ENCODE measurements around the gene STK16. TPM values are rescaled to one million over a fixed set of nuclear protein-coding genes. Genes with fewer than 3 reads are reported as not detected.

Gene STK16
- total and polyA plus RNA-seq, 4 donors = 19.7 to 37.2 (median 24.7) TPM

- 92% methylated on average over 17 of the region's 17 CpGs for WGBS, 2 donors
- Histone ChIP-seq H3K27me3 (ENCODE audit: control insufficient read depth in 1 of 2, insufficient read depth in 2 of 2, low read length in 1 of 2) (no peaks in the 10 kb centered on the region), H3K9me3 (ENCODE audit: control insufficient read depth, low read length) (no peaks in the 10 kb centered on the region), H3K4me3 (ENCODE audit: low read length in 2 of 2) (no peak overlapping the region), H3K36me3 (ENCODE audit: control insufficient read depth in 1 of 2, insufficient read depth in 2 of 2, low read length in 1 of 2) (no peaks in the 10 kb centered on the region), H3K4me1 (ENCODE audit: control insufficient read depth in 1 of 2, insufficient read depth in 2 of 2, low read length in 2 of 2) (no peaks in the 10 kb centered on the region), H3K27ac (ENCODE audit: low read depth in 1 of 2, low read length in 2 of 2) (peak overlapping the region in 1 of 2 donors; percentile 39)
- DNase-seq (no peak), ATAC-seq (ENCODE audit: low FRiP score) (no peak)
- intact Hi-C loops (cut with DNase I) = loop anchor here in 1 of 2 donors (5.0 kb wide), 1 partner anchor 44 kb away; no protein-coding TSS in a partner anchor
Measured at GRCh38 chr2:219247678-219248642, 2.7 kb downstream of the STK16 start.

GRCh38 chr2:219248845-219249202 lies 3.5 kb downstream of the STK16 start:
- Histone ChIP-seq H3K27ac (ENCODE audit: low read depth in 1 of 2, low read length in 2 of 2) (peak overlapping the region; percentile 67 to 89), H3K27me3 (ENCODE audit: control insufficient read depth in 1 of 2, insufficient read depth in 2 of 2, low read length in 1 of 2) (no peaks in the 10 kb centered on the region), H3K4me3 (ENCODE audit: low read length in 2 of 2) (no peak overlapping the region), H3K36me3 (ENCODE audit: control insufficient read depth in 1 of 2, insufficient read depth in 2 of 2, low read length in 1 of 2) (no peaks in the 10 kb centered on the region), H3K4me1 (ENCODE audit: control insufficient read depth in 1 of 2, insufficient read depth in 2 of 2, low read length in 2 of 2) (no peaks in the 10 kb centered on the region), H3K9me3 (ENCODE audit: control insufficient read depth, low read length) (no peaks in the 10 kb centered on the region)
- DNase-seq (no peak), ATAC-seq (ENCODE audit: low FRiP score) (no peak)
- WGBS, 2 donors = 37 to 44% methylated on average over 2 of the region's 2 CpGs
- intact Hi-C loops (cut with DNase I) = loop anchor here in 1 of 2 donors (5.0 kb wide), 1 partner anchor 43 kb away; no protein-coding TSS in a partner anchor

- intact Hi-C loops (cut with DNase I) = loop anchor here in 1 of 2 donors (5.0 kb wide), 1 partner anchor 43 kb away; no protein-coding TSS in a partner anchor
- H3K4me3 ChIP-seq (ENCODE audit: low read length in 2 of 2) = no peak overlapping the region
- peak; percentile 47 for ATAC-seq (ENCODE audit: low FRiP score)
- H3K36me3 ChIP-seq (ENCODE audit: control insufficient read depth in 1 of 2, insufficient read depth in 2 of 2, low read length in 1 of 2) = no peaks in the 10 kb centered on the region
- no peaks in the 10 kb centered on the region for H3K9me3 ChIP-seq (ENCODE audit: control insufficient read depth, low read length)
- peak overlapping the region; percentile 67 to 89 for H3K27ac ChIP-seq (ENCODE audit: low read depth in 1 of 2, low read length in 2 of 2)
- DNase-seq = peak; percentile 87 to 89
- H3K4me1 ChIP-seq (ENCODE audit: control insufficient read depth in 1 of 2, insufficient read depth in 2 of 2, low read length in 2 of 2) = no peaks in the 10 kb centered on the region
- no peaks in the 10 kb centered on the region for H3K27me3 ChIP-seq (ENCODE audit: control insufficient read depth in 1 of 2, insufficient read depth in 2 of 2, low read length in 1 of 2)
- 2% methylated on average over 7 of the region's 7 CpGs for WGBS, 2 donors
Measured at GRCh38 chr2:219249203-219249980, 4.1 kb downstream of the STK16 start.

- Histone ChIP-seq H3K9me3 (ENCODE audit: control insufficient read depth, low read length) (no peaks in the 10 kb centered on the region), H3K27ac (ENCODE audit: low read depth in 1 of 2, low read length in 2 of 2) (peak overlapping the region in 1 of 2 donors; percentile 89), H3K27me3 (ENCODE audit: control insufficient read depth in 1 of 2, insufficient read depth in 2 of 2, low read length in 1 of 2) (no peaks in the 10 kb centered on the region), H3K4me1 (ENCODE audit: control insufficient read depth in 1 of 2, insufficient read depth in 2 of 2, low read length in 2 of 2) (no peaks in the 10 kb centered on the region), H3K4me3 (ENCODE audit: low read length in 2 of 2) (no peak overlapping the region), H3K36me3 (ENCODE audit: control insufficient read depth in 1 of 2, insufficient read depth in 2 of 2, low read length in 1 of 2) (no peaks in the 10 kb centered on the region)
- intact Hi-C loops (cut with DNase I) = no loop called here
- ATAC-seq (ENCODE audit: low FRiP score) (no peak), DNase-seq (no peak)
- WGBS, 2 donors = 75 to 77% methylated on average over 22 of the region's 22 CpGs
Measured at GRCh38 chr2:219250049-219250781, 4.9 kb downstream of the STK16 start.

- intact Hi-C loops (cut with DNase I) = loop anchor here in 1 of 2 donors (2.0 kb wide), 3 partner anchors 27 to 43 kb away; partner anchors contain the start of genes ABCB6 and DNAJB2
- 38 to 50% methylated on average over 6 of the region's 6 CpGs for WGBS, 2 donors
- no peaks in the 10 kb centered on the region for H3K9me3 ChIP-seq (ENCODE audit: control insufficient read depth, low read length)
- no peaks in the 10 kb centered on the region for H3K36me3 ChIP-seq (ENCODE audit: control insufficient read depth in 1 of 2, insufficient read depth in 2 of 2, low read length in 1 of 2)
- H3K27ac ChIP-seq (ENCODE audit: low read depth in 1 of 2, low read length in 2 of 2) = peak overlapping the region in 1 of 2 donors; percentile 62
- H3K4me3 ChIP-seq (ENCODE audit: low read length in 2 of 2) = no peak overlapping the region
- H3K4me1 ChIP-seq (ENCODE audit: control insufficient read depth in 1 of 2, insufficient read depth in 2 of 2, low read length in 2 of 2) = no peaks in the 10 kb centered on the region
- no peak for DNase-seq
- no peaks in the 10 kb centered on the region for H3K27me3 ChIP-seq (ENCODE audit: control insufficient read depth in 1 of 2, insufficient read depth in 2 of 2, low read length in 1 of 2)
- ATAC-seq (ENCODE audit: low FRiP score) = no peak
Measured at GRCh38 chr2:219251656-219252055, 6.4 kb downstream of the STK16 start.

GRCh38 chr2:219252084-219252483 lies 6.8 kb downstream of the STK16 start:
- Histone ChIP-seq H3K9me3 (ENCODE audit: control insufficient read depth, low read length) (no peaks in the 10 kb centered on the region), H3K4me3 (ENCODE audit: low read length in 2 of 2) (peak overlapping the region in 1 of 2 donors; percentile 75), H3K27ac (ENCODE audit: low read depth in 1 of 2, low read length in 2 of 2) (peak overlapping the region in 1 of 2 donors; percentile 62), H3K4me1 (ENCODE audit: control insufficient read depth in 1 of 2, insufficient read depth in 2 of 2, low read length in 2 of 2) (no peaks in the 10 kb centered on the region), H3K36me3 (ENCODE audit: control insufficient read depth in 1 of 2, insufficient read depth in 2 of 2, low read length in 1 of 2) (no peaks in the 10 kb centered on the region), H3K27me3 (ENCODE audit: control insufficient read depth in 1 of 2, insufficient read depth in 2 of 2, low read length in 1 of 2) (no peaks in the 10 kb centered on the region)
- 51 to 66% methylated on average over 5 of the region's 5 CpGs for WGBS, 2 donors
- DNase-seq (no peak), ATAC-seq (ENCODE audit: low FRiP score) (no peak)
- intact Hi-C loops (cut with DNase I) = loop anchor here in 1 of 2 donors (2.0 kb wide), 3 partner anchors 27 to 43 kb away; partner anchors contain the start of genes ABCB6 and DNAJB2

GRCh38 chr2:219252570-219252899 lies 7.3 kb downstream of the STK16 start:
- Histone ChIP-seq H3K27ac (ENCODE audit: low read depth in 1 of 2, low read length in 2 of 2) (peak overlapping the region in 1 of 2 donors; percentile 25), H3K27me3 (ENCODE audit: control insufficient read depth in 1 of 2, insufficient read depth in 2 of 2, low read length in 1 of 2) (no peaks in the 10 kb centered on the region), H3K4me1 (ENCODE audit: control insufficient read depth in 1 of 2, insufficient read depth in 2 of 2, low read length in 2 of 2) (no peaks in the 10 kb centered on the region), H3K36me3 (ENCODE audit: control insufficient read depth in 1 of 2, insufficient read depth in 2 of 2, low read length in 1 of 2) (no peaks in the 10 kb centered on the region), H3K4me3 (ENCODE audit: low read length in 2 of 2) (peak overlapping the region in 1 of 2 donors; percentile 75), H3K9me3 (ENCODE audit: control insufficient read depth, low read length) (no peaks in the 10 kb centered on the region)
- ATAC-seq (ENCODE audit: low FRiP score) (no peak), DNase-seq (no peak)
- 56 to 62% methylated on average over 9 of the region's 9 CpGs for WGBS, 2 donors
- intact Hi-C loops (cut with DNase I) = loop anchor here in 1 of 2 donors (2.0 kb wide), 3 partner anchors 26 to 42 kb away; partner anchors contain the start of genes ABCB6 and DNAJB2
